Endothelial cell (in vitro differentiated cells): Measurements from ENCODE around the gene CNTNAP1. TPM values are rescaled to one million over a fixed set of nuclear protein-coding genes. Genes with fewer than 3 reads are reported as not detected.

Source experiments
- DNase-seq: peaks from one replicate; pipeline ENCODE4 v3.0.0; 2021; ENCODE audit warnings: low spot score
- H3K27ac Mint-ChIP-seq: one replicate; pipeline ENCODE4 v1.8.0; 2021; ENCODE audit warnings: mixed read lengths, inconsistent platforms; ENCODE audit not compliant: unreplicated experiment
- H3K27me3 Mint-ChIP-seq: one replicate; pipeline ENCODE4 v1.8.0; 2021; ENCODE audit warnings: mild to moderate bottlenecking, moderate library complexity, mixed read lengths, inconsistent platforms; ENCODE audit not compliant: unreplicated experiment
- H3K36me3 Mint-ChIP-seq: one replicate; pipeline ENCODE4 v1.8.0; 2021; ENCODE audit warnings: mild to moderate bottlenecking, low read depth, mixed read lengths, inconsistent platforms; ENCODE audit not compliant: unreplicated experiment
- H3K4me1 Mint-ChIP-seq: one replicate; pipeline ENCODE4 v1.8.0; 2021; ENCODE audit warnings: mild to moderate bottlenecking, mixed read lengths, inconsistent platforms; ENCODE audit not compliant: unreplicated experiment
- H3K4me3 Mint-ChIP-seq: one replicate; pipeline ENCODE4 v1.8.0; 2021; ENCODE audit warnings: mild to moderate bottlenecking, mixed read lengths, inconsistent platforms; ENCODE audit not compliant: unreplicated experiment
- H3K9me3 Mint-ChIP-seq: one replicate; pipeline ENCODE4 v1.8.0; 2021; ENCODE audit warnings: mixed read lengths, inconsistent platforms; ENCODE audit not compliant: unreplicated experiment
- CTCF ChIP-seq: fragments of 200-600 bp; sonication (generic); IDR thresholded peaks from one replicate; pipeline ENCODE4 v1.5.0; 2021; ENCODE audit warnings: antibody characterized with exemption; ENCODE audit not compliant: unreplicated experiment
- total RNA-seq: library from RNA; stranded (reverse); fragmentation: NEBNext Ultra II Directional; extraction: Animal tissue kit (Norgen Biotek cat#: 25700); gene quantifications from one replicate; pipeline ENCODE4 v1.2.1, GENCODE V29; 2021; ENCODE audit not compliant: unreplicated experiment

The CNTNAP1 gene
- total RNA-seq, 1 donor from 2014 or later = 8.9 TPM

- Mint-ChIP-seq H3K27ac (no peak overlapping the region), H3K4me3 (peak overlapping the region; percentile 25), H3K9me3 (no peaks in the 10 kb centered on the region), H3K4me1 (peaks cover 18% of the 10 kb centered on the region), H3K27me3 (peaks cover 16% of the 10 kb centered on the region), H3K36me3 (peaks cover 12% of the 10 kb centered on the region)
- no peak for DNase-seq
- no peak for TF ChIP-seq CTCF
These were observed 6.9 kb upstream of the CNTNAP1 start for GRCh38 chr17:42675348-42675964.

GRCh38 chr17:42675965-42676423 is 6.3 kb upstream of the CNTNAP1 start:
- H3K4me1 Mint-ChIP-seq = peaks cover 22% of the 10 kb centered on the region
- peak; percentile 43 for DNase-seq
- H3K36me3 Mint-ChIP-seq = peaks cover 12% of the 10 kb centered on the region
- H3K27ac Mint-ChIP-seq = no peak overlapping the region
- H3K9me3 Mint-ChIP-seq = no peaks in the 10 kb centered on the region
- H3K4me3 Mint-ChIP-seq = peak overlapping the region; percentile 89
- no peak for TF ChIP-seq CTCF
- H3K27me3 Mint-ChIP-seq = peaks cover 18% of the 10 kb centered on the region

- H3K27ac Mint-ChIP-seq = peak within 1 kb of the TSS; percentile 89
- TF ChIP-seq CTCF = no peak
- peak; percentile 42 for DNase-seq
- H3K36me3 Mint-ChIP-seq = peaks cover 9% of the 10 kb centered on the region
- H3K9me3 Mint-ChIP-seq = no peaks in the 10 kb centered on the region
- H3K4me3 Mint-ChIP-seq = peak within 1 kb of the TSS; percentile 89
- peaks cover 25% of the 10 kb centered on the region for H3K4me1 Mint-ChIP-seq
- H3K27me3 Mint-ChIP-seq = peaks cover 19% of the 10 kb centered on the region
These were observed 5.8 kb upstream of the CNTNAP1 start, which contains the start of gene PLEKHH3 for GRCh38 chr17:42676424-42677011. TSS of gene PLEKHH3 (minus strand) at chr17:42676994. CDS start at chr17:42676563, 431 bp downstream.

- Mint-ChIP-seq H3K4me3 (peak overlapping the region; percentile 89), H3K9me3 (no peaks in the 10 kb centered on the region), H3K27me3 (peaks cover 17% of the 10 kb centered on the region), H3K27ac (peak overlapping the region; percentile 89), H3K36me3 (peaks cover 5% of the 10 kb centered on the region), H3K4me1 (peaks cover 29% of the 10 kb centered on the region)
- peak; percentile 99 for DNase-seq
- no peak for TF ChIP-seq CTCF
These were observed 5.1 kb upstream of the CNTNAP1 start for GRCh38 chr17:42677012-42677857.
